Adrenal gland (tissue), 12 donors: ENCODE data around the gene PDE2A. TPM values are rescaled to one million over a fixed set of nuclear protein-coding genes. Genes with fewer than 3 reads are reported as not detected.

Experiments
- DNase-seq, 7 donors: peaks; one replicate each; pipeline ENCODE4 v3.0.0-alpha.2; 2019 to 2020
- H3K27ac ChIP-seq, 5 donors: fragments of 200-600 bp; sonication (generic) in 4 of 5; 1 replicate in 3 of 5; 2 replicates in 2 of 5; pipeline versions ENCODE4 v1.5.1 to v1.8.0; 2016 to 2020; ENCODE audit warnings: mild to moderate bottlenecking in 1 of 5
- H3K27me3 ChIP-seq: fragments of 200-600 bp; 2 replicates; pipeline ENCODE4 v1.8.0; 2021
- H3K36me3 ChIP-seq, 2 donors: fragments of 200-600 bp; replicated peaks in 1 of 2; 1 replicate in 1 of 2; 2 replicates in 1 of 2; pipeline versions ENCODE4 v1.5.1 to v1.8.0; 2018 to 2022
- H3K4me1 ChIP-seq, 2 donors: fragments of 200-600 bp; replicated peaks in 1 of 2; 1 replicate in 1 of 2; 2 replicates in 1 of 2; pipeline versions ENCODE4 v1.5.1 to v1.8.0; 2018 to 2021
- H3K4me3 ChIP-seq, 4 donors: fragments of 200-600 bp; sonication (generic) in 3 of 4; one replicate each; pipeline ENCODE4 v1.5.1; 2016 to 2018
- H3K9me3 ChIP-seq, 3 donors: fragments of 200-600 bp; sonication (generic) in 1 of 3; replicated peaks in 1 of 3; 1 replicate in 2 of 3; 2 replicates in 1 of 3; pipeline versions ENCODE4 v1.5.1 to v1.8.0; 2016 to 2021
- POLR2A ChIP-seq, 2 donors: fragments of 450-650 bp; IDR thresholded peaks; one replicate each; pipeline ENCODE4 v1.6.1; 2017; ENCODE audit warnings: antibody characterized with exemption in 2 of 2, mild to moderate bottlenecking in 2 of 2, moderate library complexity in 1 of 2
- WGBS, 4 donors: extraction: QIAGEN DNeasy Blood & Tissue Kit in 2 of 4; methylation state at CpG; one replicate each; pipeline versions ENCODE4 v1.1.5 to v1.1.7; 2013 to 2017; 5-methylcytosine and 5-hydroxymethylcytosine counted together
- intact Hi-C, 2 donors: fragments of 100-400 bp; cut with DNase I; formaldehyde crosslinking; loops; one replicate each; pipeline versions ENCODE4 v1.14.1 to v1.15.0; 2022 to 2023
- polyA plus RNA-seq, 3 donors: library from polyadenylated mRNA; stranded (reverse); fragments of 200-250 nt in 2 of 3; fragments of 350-450 nt in 1 of 3; fragmentation: Illumina TruSeq in 1 of 3; extraction: RNeasy Lipid Tissue Mini Kit (QIAGEN cat#74804) in 1 of 3; gene quantifications; one replicate each; pipeline ENCODE4 v1.2.3, GENCODE V29; 2013 to 2014
- total RNA-seq, 9 donors: library from RNA; depleted of rRNA in 4 of 9; stranded (reverse); fragments of >200 nt in 4 of 9; fragments of 120-200 nt in 1 of 9; fragmentation: NEBNext Ultra II Directional in 1 of 9; extraction: Animal tissue kit (Norgen Biotek cat#: 25700) in 1 of 9; gene quantifications; one replicate each; pipeline versions ENCODE4 v1.1.0 to v1.2.4, GENCODE V29; 2013 to 2023
- TF ChIP-seq, protein P1 (sequence below), 6 experiments: fragments of 450-650 bp in 4 of 6; fragments of 200-600 bp in 2 of 6; sonication (generic) in 1 of 6; IDR thresholded peaks; 1 replicate in 5 of 6; 2 replicates in 1 of 6; pipeline versions ENCODE4 v1.5.1 to v1.8.0; 2016 to 2021; ENCODE audit warnings: antibody characterized with exemption in 6 of 6, mild to moderate bottlenecking in 2 of 6, moderate library complexity in 1 of 6
- donor health status: healthy with polysubstance abuse.
- donor health status: Bipolar disorder and iron deficiency.
- donor health status: DM: yes; HTN: yes; CAD: no.
- donor health status: DM: no; HTN: no; CAD: no.
- donor health status: DM: no; HTN: no; CAD: no.
- donor health status: DM: yes; HTN: yes; CAD: no.

PDE2A gene
- total and polyA plus RNA-seq, 12 donors: 11.5 to 226 (median 67.6) TPM

DNA sequence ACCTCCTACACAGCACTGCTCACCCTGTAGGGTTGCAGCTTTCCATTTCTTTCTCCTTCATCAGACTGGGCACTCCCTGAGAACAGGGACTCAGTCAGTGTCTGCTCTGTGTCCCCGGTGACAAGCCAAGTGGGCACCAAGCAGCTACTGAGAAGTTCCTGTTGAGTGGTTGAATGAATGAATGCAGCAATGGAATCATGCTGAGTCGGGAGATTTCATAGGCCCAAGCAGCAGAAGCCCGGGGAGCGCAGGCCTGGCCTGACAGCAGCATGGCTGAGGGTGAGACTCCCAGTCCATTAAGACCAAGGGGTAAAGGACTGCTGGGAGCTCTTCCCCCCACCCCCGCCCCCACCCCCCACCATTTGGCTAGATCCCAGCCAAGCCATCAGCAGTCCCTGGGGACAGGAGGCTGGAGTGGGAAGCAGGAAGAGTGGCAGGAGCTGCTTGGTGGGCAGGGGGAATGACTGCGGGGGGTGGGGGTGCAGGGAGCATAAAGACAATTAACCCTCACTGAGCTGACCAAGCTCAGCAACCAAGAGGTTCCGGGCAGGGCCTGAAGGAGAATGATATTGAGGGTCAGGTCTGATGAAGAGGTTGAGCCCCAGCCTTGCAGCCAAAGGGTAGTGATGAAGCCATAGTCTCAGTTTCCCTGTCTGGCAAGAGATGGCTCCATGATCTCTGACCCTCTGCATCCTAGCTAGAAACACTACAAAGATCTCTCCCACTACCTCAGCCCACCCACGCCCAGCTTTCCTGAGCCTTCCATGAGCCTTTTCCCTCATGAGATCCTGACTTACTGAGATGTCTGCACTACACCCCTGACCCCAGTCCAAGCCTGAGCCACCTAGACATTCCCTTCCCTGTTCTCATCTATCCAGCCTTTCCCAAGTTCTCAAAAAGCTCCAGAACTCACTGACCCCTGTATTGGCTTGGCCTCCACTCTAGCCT, 2.8 kb downstream of the PDE2A start:
- no peaks in the 10 kb centered on the region for H3K36me3 ChIP-seq
- WGBS, 4 donors: 56 to 62% (median 59%) methylated on average over 6 to 8 of the region's 8 CpGs
- no peak overlapping the region for H3K27ac ChIP-seq
- H3K4me3 ChIP-seq: no peak overlapping the region
- no peaks in the 10 kb centered on the region for H3K9me3 ChIP-seq
- H3K4me1 ChIP-seq: no peaks in the 10 kb centered on the region
- intact Hi-C loops: loop anchor here in 1 of 2 donors (10.0 kb wide), 1 partner anchor 197 kb away; no protein-coding TSS in a partner anchor
- no peak for TF ChIP-seq POLR2A (IDR thresholded peaks at IDR 0.05)
- TF ChIP-seq, protein P1, sequence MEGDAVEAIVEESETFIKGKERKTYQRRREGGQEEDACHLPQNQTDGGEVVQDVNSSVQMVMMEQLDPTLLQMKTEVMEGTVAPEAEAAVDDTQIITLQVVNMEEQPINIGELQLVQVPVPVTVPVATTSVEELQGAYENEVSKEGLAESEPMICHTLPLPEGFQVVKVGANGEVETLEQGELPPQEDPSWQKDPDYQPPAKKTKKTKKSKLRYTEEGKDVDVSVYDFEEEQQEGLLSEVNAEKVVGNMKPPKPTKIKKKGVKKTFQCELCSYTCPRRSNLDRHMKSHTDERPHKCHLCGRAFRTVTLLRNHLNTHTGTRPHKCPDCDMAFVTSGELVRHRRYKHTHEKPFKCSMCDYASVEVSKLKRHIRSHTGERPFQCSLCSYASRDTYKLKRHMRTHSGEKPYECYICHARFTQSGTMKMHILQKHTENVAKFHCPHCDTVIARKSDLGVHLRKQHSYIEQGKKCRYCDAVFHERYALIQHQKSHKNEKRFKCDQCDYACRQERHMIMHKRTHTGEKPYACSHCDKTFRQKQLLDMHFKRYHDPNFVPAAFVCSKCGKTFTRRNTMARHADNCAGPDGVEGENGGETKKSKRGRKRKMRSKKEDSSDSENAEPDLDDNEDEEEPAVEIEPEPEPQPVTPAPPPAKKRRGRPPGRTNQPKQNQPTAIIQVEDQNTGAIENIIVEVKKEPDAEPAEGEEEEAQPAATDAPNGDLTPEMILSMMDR (IDR thresholded peaks at IDR 0.05): no peak
- DNase-seq: no peak
- H3K27me3 ChIP-seq: no peaks in the 10 kb centered on the region

DNA sequence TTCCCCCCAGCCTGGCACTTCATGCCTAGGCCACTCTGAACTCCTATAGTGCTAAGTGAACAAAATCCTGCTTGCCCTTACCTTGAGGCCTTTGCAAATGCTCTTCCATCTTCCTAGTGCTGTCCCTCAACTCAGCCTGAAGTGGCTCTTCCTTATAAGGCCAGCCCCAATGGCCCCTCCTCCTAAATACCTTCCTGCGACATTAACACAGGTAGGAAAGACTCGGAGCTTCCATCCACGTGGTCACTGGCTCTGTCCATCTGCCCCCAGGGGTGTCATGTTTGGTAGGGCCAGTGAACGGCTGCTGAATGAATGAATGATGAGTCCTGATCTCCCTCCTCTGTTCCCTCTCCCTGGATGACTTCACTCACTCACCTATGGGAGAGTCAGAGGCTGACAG, 4.2 kb downstream of the PDE2A start:
- Histone ChIP-seq H3K4me1 (no peaks in the 10 kb centered on the region), H3K4me3 (no peak overlapping the region), H3K9me3 (no peaks in the 10 kb centered on the region), H3K36me3 (no peaks in the 10 kb centered on the region), H3K27me3 (no peaks in the 10 kb centered on the region), H3K27ac (no peak overlapping the region)
- intact Hi-C loops: loop anchor here in 1 of 2 donors (10.0 kb wide), 1 partner anchor 195 kb away; no protein-coding TSS in a partner anchor
- WGBS, 4 donors: 57 to 70% (median 69%) methylated on average over 4 of the region's 4 CpGs
- TF ChIP-seq, protein P1 (IDR thresholded peaks at IDR 0.05): no peak
- no peak for TF ChIP-seq POLR2A (IDR thresholded peaks at IDR 0.05)
- no peak for DNase-seq

DNA sequence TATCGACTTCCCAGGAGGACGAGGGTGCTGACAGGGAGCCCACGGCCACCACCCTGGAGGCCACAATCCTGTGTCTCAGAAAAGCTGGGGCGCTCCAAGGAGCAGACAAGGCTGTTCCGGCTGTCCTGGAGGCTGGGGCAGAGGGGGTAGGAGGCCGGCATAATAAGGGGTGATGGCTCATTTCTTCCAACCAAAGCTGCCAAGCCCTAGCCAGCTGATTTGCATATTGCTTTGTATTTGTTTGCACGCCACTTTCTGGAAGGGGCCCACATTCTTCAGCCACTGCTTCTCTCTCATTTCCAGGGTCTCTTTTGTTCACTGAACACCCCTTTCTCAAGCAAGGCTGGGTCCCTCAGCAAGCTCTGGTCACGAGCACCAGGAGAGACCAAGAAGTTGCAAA, 4.7 kb downstream of the PDE2A start:
- WGBS, 4 donors: 63 to 72% (median 72%) methylated on average over 8 of the region's 8 CpGs
- intact Hi-C loops: loop anchor here in 1 of 2 donors (10.0 kb wide), 1 partner anchor 195 kb away; no protein-coding TSS in a partner anchor

More for the DNA sequence above, 4.7 kb downstream of the PDE2A start:
- no peak for DNase-seq
- Histone ChIP-seq H3K4me1 (no peaks in the 10 kb centered on the region), H3K9me3 (no peaks in the 10 kb centered on the region), H3K27ac (no peak overlapping the region), H3K4me3 (no peak overlapping the region), H3K27me3 (no peaks in the 10 kb centered on the region), H3K36me3 (no peaks in the 10 kb centered on the region)
- no peak for TF ChIP-seq POLR2A (IDR thresholded peaks at IDR 0.05)
- TF ChIP-seq, protein P1 (IDR thresholded peaks at IDR 0.05): no peak
